Activated CD4-positive, alpha-beta T cell treated with anti-CD3 and anti-CD28 coated beads, Interleukin-2, amount 10 ng/mL, durations not matched to agents 24 days and 14 days (primary cell): Measurements from ENCODE around the gene TCF21. TPM values are rescaled to one million over a fixed set of nuclear protein-coding genes. Genes with fewer than 3 reads are reported as not detected.
"Not testable (repeated sequence)": the region's sequence is repeated elsewhere in the genome, so short reads cannot be mapped to it uniquely, and the experiment has no call there.

Source experiments
- DNase-seq: peaks from one replicate; pipeline ENCODE4 v3.0.0; 2022
- H3K27ac Mint-ChIP-seq: one replicate; pipeline ENCODE4 v1.8.0; 2022; ENCODE audit warnings: mild to moderate bottlenecking, mixed read lengths
- H3K27me3 Mint-ChIP-seq: one replicate; pipeline ENCODE4 v1.8.0; 2022; ENCODE audit warnings: mixed read lengths
- H3K36me3 Mint-ChIP-seq: one replicate; pipeline ENCODE4 v1.8.0; 2022; ENCODE audit warnings: low read depth, mild to moderate bottlenecking, mixed read lengths
- H3K4me1 Mint-ChIP-seq: one replicate; pipeline ENCODE4 v1.8.0; 2021; ENCODE audit warnings: mixed read lengths
- H3K4me3 Mint-ChIP-seq: one replicate; pipeline ENCODE4 v1.8.0; 2022; ENCODE audit warnings: mild to moderate bottlenecking, moderate library complexity, mixed read lengths
- H3K9me3 Mint-ChIP-seq: one replicate; pipeline ENCODE4 v1.8.0; 2021; ENCODE audit warnings: mixed read lengths
- intact Hi-C: fragments of 100-400 bp; cut with micrococcal nuclease; formaldehyde crosslinking; loops from one replicate; pipeline ENCODE4 v1.15.1; 2023
- total RNA-seq: library from RNA; stranded (reverse); gene quantifications from 2 replicates; pipeline ENCODE4 v1.2.3, GENCODE V29; 2022

TCF21 gene
- total RNA-seq: not detected in 2 replicates

DNA sequence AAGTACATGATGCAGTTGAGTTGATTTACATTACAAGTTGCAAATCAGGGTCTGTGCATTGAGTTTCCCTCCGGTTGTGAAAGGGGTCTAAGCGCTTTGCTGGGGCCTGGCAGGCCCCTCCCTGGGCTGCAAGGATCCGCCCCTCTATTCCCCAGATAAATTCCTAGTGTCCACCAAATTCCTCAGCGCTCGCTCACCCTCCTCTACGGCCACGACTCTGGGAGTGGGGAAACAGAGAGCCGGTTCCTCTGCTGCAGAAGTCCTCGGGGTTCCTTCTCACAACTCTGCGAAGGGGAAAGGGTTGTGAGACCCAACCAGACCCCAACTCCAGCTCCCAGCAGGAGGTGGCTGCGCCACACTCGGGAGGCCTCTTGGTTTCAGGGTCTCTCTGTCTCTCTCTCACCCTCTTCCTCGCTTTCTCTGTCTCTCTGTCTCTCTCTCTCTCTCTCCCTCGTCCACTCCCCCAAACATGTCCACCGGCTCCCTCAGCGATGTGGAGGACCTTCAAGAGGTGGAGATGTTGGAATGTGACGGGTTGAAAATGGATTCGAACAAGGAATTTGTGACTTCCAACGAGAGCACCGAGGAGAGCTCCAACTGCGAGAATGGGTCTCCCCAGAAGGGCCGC, at the start of gene TCF21:
Gene TCF21, plus strand, starts transcription at position 185 of the 628 bp plus-strand sequence. Its CDS starts 285 bp downstream, at position 470.
- Mint-ChIP-seq H3K27ac (peak within 1 kb of the TSS; percentile 17), H3K27me3 (peaks cover 83% of the 10 kb centered on the region), H3K4me1 (peaks cover 27% of the 10 kb centered on the region), H3K4me3 (peak within 1 kb of the TSS; percentile 42), H3K36me3 (no peaks in the 10 kb centered on the region), H3K9me3 (peaks cover 12% of the 10 kb centered on the region)
- intact Hi-C loops: no loop called here
- no peak for DNase-seq

DNA sequence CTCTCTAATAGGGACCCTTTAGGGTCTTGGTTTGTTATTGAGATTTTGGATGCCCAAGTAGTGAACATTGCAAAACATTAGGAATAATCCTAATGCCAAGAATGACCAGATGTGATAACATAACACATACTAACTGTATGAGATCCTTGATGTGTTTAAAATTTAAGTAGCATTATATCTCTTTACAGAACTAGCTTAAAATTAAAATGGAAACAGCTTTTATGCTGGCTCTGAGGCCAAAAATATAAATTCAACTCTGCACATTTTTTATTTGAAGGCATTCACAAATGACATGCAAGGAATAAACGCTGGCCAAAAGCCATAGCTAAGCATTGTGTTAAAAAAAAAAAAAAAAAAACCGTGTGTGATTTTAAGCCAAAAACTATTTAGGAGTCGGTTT, 47.7 kb upstream of the TCF21 start:
- H3K4me3 Mint-ChIP-seq: no peak overlapping the region
- no peak overlapping the region for H3K27ac Mint-ChIP-seq
- intact Hi-C loops: no loop called here
- DNase-seq: no peak
- H3K36me3 Mint-ChIP-seq: no peaks in the 10 kb centered on the region
- H3K9me3 Mint-ChIP-seq: no peaks in the 10 kb centered on the region
- H3K27me3 Mint-ChIP-seq: peaks cover 26% of the 10 kb centered on the region
- H3K4me1 Mint-ChIP-seq: peaks cover 6% of the 10 kb centered on the region

DNA sequence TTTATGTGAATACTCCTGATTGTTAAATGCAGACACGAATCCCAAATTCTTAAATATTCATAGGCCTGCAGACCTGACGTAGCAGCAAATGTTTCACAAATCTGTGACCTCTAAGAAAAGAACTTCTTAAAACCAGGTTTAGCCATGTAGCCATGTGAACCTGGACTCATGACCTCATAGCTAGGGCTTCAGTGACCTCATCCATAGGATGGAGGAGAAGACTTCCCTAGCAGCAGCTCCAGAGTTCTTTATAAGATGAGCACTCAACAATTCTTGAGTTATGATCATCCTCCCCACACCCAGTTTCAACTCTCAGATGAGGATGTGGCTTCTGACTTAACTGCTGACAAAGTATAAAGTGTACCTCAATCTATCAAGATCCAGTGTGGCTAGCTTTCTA, 45.8 kb upstream of the TCF21 start:
- DNase-seq: no peak
- Mint-ChIP-seq H3K27ac (no peak overlapping the region), H3K27me3 (peaks cover 27% of the 10 kb centered on the region), H3K4me1 (peaks cover 2% of the 10 kb centered on the region), H3K9me3 (no peaks in the 10 kb centered on the region), H3K36me3 (no peaks in the 10 kb centered on the region), H3K4me3 (no peak overlapping the region)
- intact Hi-C loops: no loop called here

DNA sequence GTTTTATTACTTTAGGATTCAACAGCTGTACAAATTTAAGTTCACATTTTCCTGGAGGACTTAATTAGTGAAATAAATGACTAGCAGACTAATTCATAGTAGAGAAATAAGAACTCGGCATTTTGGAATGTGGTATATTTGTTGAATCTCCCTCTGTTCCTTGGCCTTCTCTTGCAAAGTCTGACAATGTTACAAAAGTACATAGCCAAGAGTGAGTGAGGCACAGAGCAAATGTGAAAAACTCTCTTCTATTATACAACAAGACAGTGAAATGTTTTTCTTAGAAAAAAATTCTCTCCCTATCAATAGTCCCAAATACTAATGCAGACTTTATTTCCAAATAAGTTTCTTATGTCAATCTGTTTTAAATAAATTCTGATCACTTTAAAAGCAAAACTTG, 44.2 kb upstream of the TCF21 start:
- no peak overlapping the region for H3K4me3 Mint-ChIP-seq
- H3K27me3 Mint-ChIP-seq: peaks cover 20% of the 10 kb centered on the region
- no peaks in the 10 kb centered on the region for H3K4me1 Mint-ChIP-seq
- H3K9me3 Mint-ChIP-seq: no peaks in the 10 kb centered on the region
- no peak for DNase-seq
- intact Hi-C loops: no loop called here
- no peak overlapping the region for H3K27ac Mint-ChIP-seq
- no peaks in the 10 kb centered on the region for H3K36me3 Mint-ChIP-seq

DNA sequence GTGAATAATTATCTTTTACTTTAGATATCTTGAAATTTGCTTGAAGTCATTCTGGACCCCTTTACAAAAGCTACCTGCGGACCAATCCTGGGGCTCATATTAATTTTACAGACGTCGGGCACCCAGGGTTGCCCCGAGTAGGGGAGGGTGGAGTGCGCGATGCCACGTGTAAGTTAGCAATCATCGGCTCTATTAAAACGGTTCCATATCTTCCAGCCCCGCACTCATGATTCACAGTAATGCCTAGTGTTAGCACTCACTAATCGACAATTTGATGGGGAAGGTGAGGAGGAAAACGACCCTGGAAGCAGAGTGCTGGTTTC, 34.9 kb upstream of the TCF21 start:
- Mint-ChIP-seq H3K27me3 (peaks cover 60% of the 10 kb centered on the region), H3K9me3 (peaks cover 6% of the 10 kb centered on the region), H3K36me3 (peaks cover 3% of the 10 kb centered on the region), H3K27ac (no peak overlapping the region), H3K4me1 (peaks cover 3% of the 10 kb centered on the region), H3K4me3 (no peak overlapping the region)
- no peak for DNase-seq
- intact Hi-C loops: loop anchor here (2.0 kb wide), 1 partner anchor 37 kb away; no protein-coding TSS in a partner anchor

DNA sequence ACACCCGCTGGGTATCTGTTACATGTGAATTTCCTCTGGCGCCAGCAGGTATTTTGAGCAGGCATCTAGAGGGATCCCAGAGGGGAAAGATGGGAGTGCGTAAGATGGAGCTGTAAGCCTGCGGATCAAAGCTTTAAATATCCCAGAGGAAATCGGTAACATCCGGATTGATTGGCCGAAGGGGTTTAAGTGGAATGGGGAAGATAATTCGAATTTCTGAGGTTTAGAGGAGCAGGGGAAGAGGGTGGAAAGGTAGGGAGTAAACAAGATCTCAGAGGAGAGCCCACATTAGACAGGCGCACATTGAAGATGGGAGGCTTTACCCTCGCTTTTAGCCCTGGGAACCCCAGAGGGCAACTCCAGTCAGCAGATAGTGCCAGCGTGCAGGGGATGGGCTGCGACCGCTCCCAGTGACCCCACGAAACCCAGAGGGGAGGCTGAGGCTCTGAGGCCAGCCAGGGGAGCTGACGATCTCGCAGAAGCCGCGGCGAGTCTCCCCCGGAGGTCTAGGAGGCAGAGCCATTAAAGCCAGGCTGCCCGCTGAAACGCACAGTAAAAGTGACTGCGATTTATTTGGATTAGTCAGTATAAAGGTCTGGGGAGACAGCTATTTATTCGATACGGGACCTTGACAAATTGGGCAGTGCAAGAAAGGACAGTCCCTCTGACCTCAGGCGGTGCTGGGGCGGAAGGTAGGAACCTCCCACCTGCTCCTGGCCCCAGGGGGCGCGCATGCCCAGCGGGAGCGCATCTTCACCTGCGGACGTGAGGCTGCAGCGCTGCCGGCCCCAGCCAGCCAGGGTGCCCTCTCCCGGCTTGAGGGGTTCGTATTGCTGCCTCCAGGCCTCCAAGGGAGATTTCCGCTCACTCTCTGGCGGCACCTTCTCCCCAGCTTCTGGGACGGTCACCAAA, 34.3 kb upstream of the TCF21 start:
- intact Hi-C loops: loop anchor here (2.0 kb wide), 1 partner anchor 36 kb away; no protein-coding TSS in a partner anchor
- Mint-ChIP-seq H3K27me3 (peaks cover 62% of the 10 kb centered on the region), H3K27ac (no peak overlapping the region), H3K9me3 (peaks cover 6% of the 10 kb centered on the region), H3K4me1 (peaks cover 3% of the 10 kb centered on the region), H3K36me3 (peaks cover 3% of the 10 kb centered on the region), H3K4me3 (no peak overlapping the region)
- DNase-seq: no peak

DNA sequence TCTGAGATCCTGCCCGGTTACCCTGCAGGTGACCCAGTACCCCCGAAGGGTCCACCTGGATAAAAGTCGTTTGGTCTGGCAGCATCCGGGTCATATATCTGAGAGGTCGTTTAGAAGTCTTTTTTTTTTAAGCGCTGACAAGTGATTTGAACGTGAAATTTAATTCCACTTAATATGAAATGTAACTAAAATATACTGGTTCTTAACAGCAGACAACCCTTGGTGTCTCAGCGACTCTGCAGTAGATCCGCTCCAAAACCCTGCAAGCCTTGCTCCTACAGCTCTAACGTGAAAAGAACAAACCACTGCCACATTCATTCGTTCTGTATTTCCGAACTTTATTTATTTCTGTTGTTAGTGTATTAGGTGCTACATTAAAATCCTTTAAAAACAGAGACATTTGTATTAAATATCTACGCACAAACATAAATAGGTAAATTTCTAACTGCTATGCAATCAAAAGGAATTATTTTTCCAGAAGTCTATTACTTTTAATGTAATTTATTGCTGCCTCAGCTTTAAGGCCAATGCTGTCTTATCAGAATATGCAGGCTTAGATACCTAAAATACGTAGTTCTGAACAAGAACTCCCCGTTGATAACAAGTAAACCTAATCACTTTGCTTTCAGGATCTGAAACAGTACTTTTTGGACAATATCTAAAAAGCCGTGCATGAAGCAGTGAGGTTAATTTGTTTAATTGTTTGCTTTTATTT, 33.5 kb upstream of the TCF21 start:
- H3K27me3 Mint-ChIP-seq: peaks cover 58% of the 10 kb centered on the region

DNA sequence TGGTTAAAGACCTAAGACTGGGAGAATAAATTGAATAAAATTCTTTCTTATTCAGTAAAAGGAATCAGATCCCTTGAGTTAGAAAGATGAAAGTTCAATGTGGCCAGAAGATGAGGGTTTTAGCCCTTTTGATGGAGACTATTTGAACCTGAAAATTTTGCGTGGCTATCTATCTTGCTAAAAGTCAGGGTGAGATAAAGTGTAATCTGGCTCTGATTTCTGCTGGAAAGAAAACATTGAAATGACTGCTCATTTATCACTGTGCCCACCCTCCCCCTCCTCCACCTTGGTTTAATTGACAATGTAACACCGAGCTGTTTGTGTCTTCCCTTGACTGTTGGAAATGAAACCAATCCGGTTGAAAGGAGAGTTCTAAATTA, 32.9 kb upstream of the TCF21 start:
- peaks cover 54% of the 10 kb centered on the region for H3K27me3 Mint-ChIP-seq
- H3K4me1 Mint-ChIP-seq: peaks cover 3% of the 10 kb centered on the region
- intact Hi-C loops: loop anchor here (2.0 kb wide), 1 partner anchor 35 kb away; no protein-coding TSS in a partner anchor
- peaks cover 3% of the 10 kb centered on the region for H3K36me3 Mint-ChIP-seq
- no peak overlapping the region for H3K27ac Mint-ChIP-seq
- DNase-seq: no peak
- H3K4me3 Mint-ChIP-seq: no peak overlapping the region
- H3K9me3 Mint-ChIP-seq: peaks cover 6% of the 10 kb centered on the region

More for the DNA sequence above, 33.5 kb upstream of the TCF21 start:
- peaks cover 6% of the 10 kb centered on the region for H3K9me3 Mint-ChIP-seq
- DNase-seq: no peak
- peaks cover 3% of the 10 kb centered on the region for H3K36me3 Mint-ChIP-seq
- H3K4me3 Mint-ChIP-seq: no peak overlapping the region
- intact Hi-C loops: loop anchor here (2.0 kb wide), 1 partner anchor 35 kb away; no protein-coding TSS in a partner anchor
- H3K4me1 Mint-ChIP-seq: peaks cover 3% of the 10 kb centered on the region
- no peak overlapping the region for H3K27ac Mint-ChIP-seq

DNA sequence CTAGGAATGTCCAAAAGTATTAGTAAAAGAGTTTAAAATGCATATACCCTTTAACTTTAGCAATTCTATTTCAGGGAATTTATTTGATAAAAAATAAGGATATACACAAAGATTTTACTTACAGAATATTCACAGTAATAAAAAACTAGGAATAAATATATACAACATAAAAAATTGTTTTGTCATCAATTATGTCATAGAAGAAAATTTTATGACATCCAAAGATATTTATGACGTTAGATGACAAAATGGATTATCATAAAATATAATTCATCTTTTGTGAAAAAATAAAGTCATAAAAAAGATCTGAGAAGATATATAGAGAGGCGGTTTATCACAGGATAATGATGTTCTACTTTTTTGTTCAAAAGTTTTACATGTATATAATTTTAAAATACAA, 32.0 kb upstream of the TCF21 start:
- Mint-ChIP-seq H3K9me3 (no peaks in the 10 kb centered on the region), H3K4me1 (peaks cover 3% of the 10 kb centered on the region), H3K4me3 (no peak overlapping the region), H3K27me3 (peaks cover 50% of the 10 kb centered on the region), H3K27ac (no peak overlapping the region), H3K36me3 (peaks cover 3% of the 10 kb centered on the region)
- no peak for DNase-seq
- intact Hi-C loops: no loop called here

DNA sequence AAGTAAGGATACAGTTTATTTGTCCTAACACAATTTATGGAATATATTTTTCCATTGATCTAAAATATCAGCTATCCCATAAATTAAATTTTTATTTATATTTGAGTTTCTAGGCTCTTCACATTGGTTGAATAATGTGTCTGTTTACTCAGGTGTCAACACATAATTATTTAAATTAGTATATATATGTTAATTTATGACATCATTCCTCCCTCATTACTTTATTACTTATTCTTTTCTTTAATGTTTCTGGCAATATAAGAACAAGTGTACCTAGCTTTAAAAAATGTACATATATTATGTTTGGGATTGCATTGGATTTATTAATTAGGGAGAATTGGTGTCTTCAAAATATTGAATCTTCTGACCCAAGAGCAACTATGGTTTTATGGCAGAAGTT, 31.2 kb upstream of the TCF21 start:
- intact Hi-C loops: no loop called here
- peaks cover 3% of the 10 kb centered on the region for H3K4me1 Mint-ChIP-seq

DNA sequence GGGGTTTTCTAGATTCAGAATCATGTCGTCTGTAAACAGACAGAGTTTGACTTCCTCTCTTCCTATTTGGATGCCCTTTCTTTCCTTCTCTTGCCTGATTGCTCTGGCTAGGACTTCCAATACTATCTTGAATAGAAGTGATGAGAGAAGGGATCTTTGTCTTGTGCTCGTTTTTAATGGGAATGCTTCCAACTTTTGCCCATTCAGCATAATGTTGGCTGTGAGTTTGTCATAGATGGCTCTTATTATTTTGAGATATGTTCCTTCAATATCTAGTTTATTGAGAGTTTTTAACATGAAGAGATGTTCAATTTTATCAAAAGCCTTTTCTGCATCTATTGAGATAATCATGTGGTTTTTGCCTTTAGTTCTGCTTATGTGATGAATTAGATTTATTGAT, 27.6 kb upstream of the TCF21 start:
- Mint-ChIP-seq H3K9me3 (peaks cover 22% of the 10 kb centered on the region), H3K27me3 (peaks cover 10% of the 10 kb centered on the region)
- intact Hi-C loops, H3K4me3 Mint-ChIP-seq, DNase-seq, H3K36me3 Mint-ChIP-seq, H3K27ac Mint-ChIP-seq, H3K4me1 Mint-ChIP-seq: not testable (repeated sequence)

More for the DNA sequence above, 31.2 kb upstream of the TCF21 start:
- DNase-seq: no peak
- Mint-ChIP-seq H3K27ac (no peak overlapping the region), H3K27me3 (peaks cover 44% of the 10 kb centered on the region), H3K36me3 (peaks cover 3% of the 10 kb centered on the region), H3K9me3 (peaks cover 7% of the 10 kb centered on the region), H3K4me3 (no peak overlapping the region)

DNA sequence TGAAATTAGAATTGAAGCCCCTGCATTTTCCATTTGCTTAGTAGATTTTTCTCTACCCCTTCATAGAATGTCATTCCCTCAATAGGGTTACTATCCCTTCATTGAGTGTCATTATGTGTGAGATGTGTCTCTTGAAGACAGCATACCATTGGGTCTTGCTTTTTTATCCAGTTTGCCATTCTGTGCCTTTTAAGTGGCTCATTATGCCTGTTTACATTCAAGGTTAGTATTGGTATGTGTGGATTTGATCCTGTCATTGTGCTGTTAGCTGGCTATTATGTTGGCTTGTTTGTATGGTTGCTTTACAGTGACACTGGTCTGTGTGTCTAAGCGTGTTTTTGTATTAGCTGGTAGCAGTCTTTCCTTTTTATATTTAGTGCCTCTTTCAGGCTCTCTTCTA, 25.7 kb upstream of the TCF21 start:
- H3K27ac Mint-ChIP-seq: no peak overlapping the region
- H3K36me3 Mint-ChIP-seq: no peaks in the 10 kb centered on the region
- H3K4me3 Mint-ChIP-seq: no peak overlapping the region
- DNase-seq: no peak
- intact Hi-C loops: no loop called here
- H3K9me3 Mint-ChIP-seq: peaks cover 22% of the 10 kb centered on the region
- peaks cover 4% of the 10 kb centered on the region for H3K27me3 Mint-ChIP-seq
- no peaks in the 10 kb centered on the region for H3K4me1 Mint-ChIP-seq

DNA sequence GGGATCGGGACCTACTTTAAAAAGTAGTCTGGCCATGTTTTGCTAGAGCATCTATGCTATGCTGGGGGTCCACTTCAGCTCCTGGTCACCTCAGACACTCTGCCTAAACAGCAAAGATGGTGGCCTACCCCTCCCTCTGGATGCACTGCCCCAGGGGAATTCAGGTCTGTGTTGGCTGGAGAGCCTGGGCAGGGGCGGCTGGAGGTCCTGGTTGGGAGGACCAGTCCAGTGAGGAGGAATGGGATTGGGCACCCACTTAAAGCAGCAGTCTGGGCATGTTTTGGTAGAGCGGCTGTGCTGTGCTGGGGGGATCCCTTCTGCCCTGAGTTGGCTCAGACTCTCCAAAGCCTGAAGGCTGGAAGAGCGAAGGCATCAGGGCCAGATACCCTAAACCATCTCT, 23.2 kb upstream of the TCF21 start:
- intact Hi-C loops: no loop called here

DNA sequence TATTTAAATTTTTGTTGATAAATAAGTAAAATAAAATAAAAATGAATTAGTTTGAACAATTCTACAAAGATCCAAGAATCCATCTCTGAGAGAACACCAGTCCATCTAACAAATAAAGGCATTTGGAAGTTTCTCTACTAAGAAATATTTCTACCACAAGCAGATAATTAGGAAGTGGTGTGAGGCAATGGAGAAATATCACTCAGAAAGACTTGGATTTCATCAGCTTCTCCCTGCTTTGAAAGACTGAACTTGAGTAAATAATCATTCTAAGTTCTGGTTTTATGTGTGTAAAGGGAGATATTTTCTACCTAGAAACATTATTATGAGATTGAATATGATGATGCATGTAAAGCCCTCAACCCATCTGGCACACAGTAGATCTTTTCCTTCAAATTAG, 17.8 kb upstream of the TCF21 start:
- intact Hi-C loops: no loop called here
- H3K4me1 Mint-ChIP-seq: no peaks in the 10 kb centered on the region
- H3K27ac Mint-ChIP-seq: no peak overlapping the region
- H3K4me3 Mint-ChIP-seq: no peak overlapping the region
- no peak for DNase-seq
- H3K36me3 Mint-ChIP-seq: no peaks in the 10 kb centered on the region
- peaks cover 19% of the 10 kb centered on the region for H3K27me3 Mint-ChIP-seq
- H3K9me3 Mint-ChIP-seq: no peaks in the 10 kb centered on the region

More for the DNA sequence above, 23.2 kb upstream of the TCF21 start:
- no peak for DNase-seq
- Mint-ChIP-seq H3K27me3 (peaks cover 6% of the 10 kb centered on the region), H3K9me3 (peaks cover 22% of the 10 kb centered on the region), H3K27ac (no peak overlapping the region), H3K4me3 (no peak overlapping the region), H3K4me1 (no peaks in the 10 kb centered on the region), H3K36me3 (no peaks in the 10 kb centered on the region)
